Measurements from ENCODE around the gene MTUS2.

DNA sequence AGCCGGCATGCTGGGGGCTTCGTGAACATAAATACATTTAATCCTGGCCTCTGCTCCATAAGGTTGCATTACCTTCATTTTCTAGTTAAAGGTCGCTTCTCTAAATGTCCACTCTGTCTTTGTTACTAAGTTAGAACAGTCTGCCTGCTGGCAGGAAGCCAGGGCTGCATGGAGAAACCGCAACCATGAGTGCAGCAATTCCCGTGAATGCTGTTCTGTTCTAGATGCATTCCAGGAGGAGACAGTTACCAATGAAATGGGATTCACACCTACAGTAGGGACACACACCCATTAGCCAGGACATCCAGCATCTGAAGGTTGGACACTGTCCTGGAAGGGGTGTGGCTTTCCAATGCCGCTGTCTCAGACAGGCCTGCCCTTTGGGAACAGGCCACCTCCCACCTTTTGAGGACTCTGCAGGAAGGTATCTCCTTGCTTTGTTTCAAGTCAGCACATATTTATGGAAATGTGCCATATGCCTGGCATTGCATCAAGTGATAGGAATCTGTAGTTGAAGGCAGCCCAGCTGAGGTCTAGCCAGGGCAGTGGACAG, 645.7 kb downstream of the MTUS2 start:
- TF ChIP-seq, protein P1, sequence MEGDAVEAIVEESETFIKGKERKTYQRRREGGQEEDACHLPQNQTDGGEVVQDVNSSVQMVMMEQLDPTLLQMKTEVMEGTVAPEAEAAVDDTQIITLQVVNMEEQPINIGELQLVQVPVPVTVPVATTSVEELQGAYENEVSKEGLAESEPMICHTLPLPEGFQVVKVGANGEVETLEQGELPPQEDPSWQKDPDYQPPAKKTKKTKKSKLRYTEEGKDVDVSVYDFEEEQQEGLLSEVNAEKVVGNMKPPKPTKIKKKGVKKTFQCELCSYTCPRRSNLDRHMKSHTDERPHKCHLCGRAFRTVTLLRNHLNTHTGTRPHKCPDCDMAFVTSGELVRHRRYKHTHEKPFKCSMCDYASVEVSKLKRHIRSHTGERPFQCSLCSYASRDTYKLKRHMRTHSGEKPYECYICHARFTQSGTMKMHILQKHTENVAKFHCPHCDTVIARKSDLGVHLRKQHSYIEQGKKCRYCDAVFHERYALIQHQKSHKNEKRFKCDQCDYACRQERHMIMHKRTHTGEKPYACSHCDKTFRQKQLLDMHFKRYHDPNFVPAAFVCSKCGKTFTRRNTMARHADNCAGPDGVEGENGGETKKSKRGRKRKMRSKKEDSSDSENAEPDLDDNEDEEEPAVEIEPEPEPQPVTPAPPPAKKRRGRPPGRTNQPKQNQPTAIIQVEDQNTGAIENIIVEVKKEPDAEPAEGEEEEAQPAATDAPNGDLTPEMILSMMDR (IDR thresholded peaks at IDR 0.05; ENCODE audit: insufficient read depth, low read length) = no peak
- no peak for TF ChIP-seq POLR2AphosphoS5 (IDR thresholded peaks at IDR 0.05; ENCODE audit: low read depth)
- no peak for TF ChIP-seq GABPA (IDR thresholded peaks at IDR 0.05; ENCODE audit: low read depth)
- TF ChIP-seq, protein P2, sequence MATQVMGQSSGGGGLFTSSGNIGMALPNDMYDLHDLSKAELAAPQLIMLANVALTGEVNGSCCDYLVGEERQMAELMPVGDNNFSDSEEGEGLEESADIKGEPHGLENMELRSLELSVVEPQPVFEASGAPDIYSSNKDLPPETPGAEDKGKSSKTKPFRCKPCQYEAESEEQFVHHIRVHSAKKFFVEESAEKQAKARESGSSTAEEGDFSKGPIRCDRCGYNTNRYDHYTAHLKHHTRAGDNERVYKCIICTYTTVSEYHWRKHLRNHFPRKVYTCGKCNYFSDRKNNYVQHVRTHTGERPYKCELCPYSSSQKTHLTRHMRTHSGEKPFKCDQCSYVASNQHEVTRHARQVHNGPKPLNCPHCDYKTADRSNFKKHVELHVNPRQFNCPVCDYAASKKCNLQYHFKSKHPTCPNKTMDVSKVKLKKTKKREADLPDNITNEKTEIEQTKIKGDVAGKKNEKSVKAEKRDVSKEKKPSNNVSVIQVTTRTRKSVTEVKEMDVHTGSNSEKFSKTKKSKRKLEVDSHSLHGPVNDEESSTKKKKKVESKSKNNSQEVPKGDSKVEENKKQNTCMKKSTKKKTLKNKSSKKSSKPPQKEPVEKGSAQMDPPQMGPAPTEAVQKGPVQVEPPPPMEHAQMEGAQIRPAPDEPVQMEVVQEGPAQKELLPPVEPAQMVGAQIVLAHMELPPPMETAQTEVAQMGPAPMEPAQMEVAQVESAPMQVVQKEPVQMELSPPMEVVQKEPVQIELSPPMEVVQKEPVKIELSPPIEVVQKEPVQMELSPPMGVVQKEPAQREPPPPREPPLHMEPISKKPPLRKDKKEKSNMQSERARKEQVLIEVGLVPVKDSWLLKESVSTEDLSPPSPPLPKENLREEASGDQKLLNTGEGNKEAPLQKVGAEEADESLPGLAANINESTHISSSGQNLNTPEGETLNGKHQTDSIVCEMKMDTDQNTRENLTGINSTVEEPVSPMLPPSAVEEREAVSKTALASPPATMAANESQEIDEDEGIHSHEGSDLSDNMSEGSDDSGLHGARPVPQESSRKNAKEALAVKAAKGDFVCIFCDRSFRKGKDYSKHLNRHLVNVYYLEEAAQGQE (IDR thresholded peaks at IDR 0.05; ENCODE audit: insufficient replicate concordance, low read depth) = no peak
- TF ChIP-seq SPI1 (IDR thresholded peaks at IDR 0.05; ENCODE audit: borderline replicate concordance, low read depth) = no peak

All from HL-60 (cell line).